Measurements from ENCODE around the gene CRACR2B. TPM values are rescaled to one million over a fixed set of nuclear protein-coding genes. Genes with fewer than 3 reads are reported as not detected.

CRACR2B gene
- total and polyA plus RNA-seq, 2 of the 13 experiments (the other 11 are each of a cell fraction or from before 2014, with no cell fraction given) = 14.9 to 21.0 TPM

- no peak for TF ChIP-seq NFAT5 (CRISPR knock-in tag; IDR thresholded peaks at IDR 0.05)
- TF ChIP-seq CERS6 (CRISPR knock-in tag; IDR thresholded peaks at IDR 0.05) = no peak
- no peak for TF ChIP-seq ZNF549 (CRISPR knock-in tag; IDR thresholded peaks at IDR 0.05)
- no peak for TF ChIP-seq ZSCAN31 (CRISPR knock-in tag; IDR thresholded peaks at IDR 0.05; ENCODE audit: low read depth)
- TF ChIP-seq ZFX (CRISPR knock-in tag; IDR thresholded peaks at IDR 0.05; ENCODE audit: low read depth) = peak; percentile 78
- 0 out of 2 replicates have a peak, but pooled peaks have one; percentile 9 for TF ChIP-seq TBX2 (CRISPR knock-in tag; IDR thresholded peaks at IDR 0.05; ENCODE audit: borderline replicate concordance)
- TF ChIP-seq PRPF4 (IDR thresholded peaks at IDR 0.05; ENCODE audit: low read depth, low read length, poor library complexity, severe bottlenecking) = no peak
- TF ChIP-seq ZNF773 (CRISPR knock-in tag; IDR thresholded peaks at IDR 0.05; ENCODE audit: borderline replicate concordance) = no peak
- TF ChIP-seq ARID4A (CRISPR knock-in tag; IDR thresholded peaks at IDR 0.05; ENCODE audit: borderline replicate concordance) = peak; percentile 52; the same call in 1 of the 2 replicates
- no peak for TF ChIP-seq TCF7 (IDR thresholded peaks at IDR 0.05; ENCODE audit: low read depth)
- TF ChIP-seq ZGPAT (CRISPR knock-in tag; IDR thresholded peaks at IDR 0.05) = 0 out of 2 replicates have a peak, but pooled peaks have one; percentile 34
- no peak for TF ChIP-seq FOXA3 (CRISPR knock-in tag; IDR thresholded peaks at IDR 0.05)
- no peak for TF ChIP-seq ZNF639 (CRISPR knock-in tag; conservative IDR thresholded peaks at IDR 0.05)
- 0 out of 2 replicates have a peak, but pooled peaks have one; percentile 24 for TF ChIP-seq PITX1 (CRISPR knock-in tag; IDR thresholded peaks at IDR 0.05)
Observed at GRCh38 chr11:832529-833113, 4.9 kb downstream of the CRACR2B start, which contains the start of gene CD151 (continued).

Data from HepG2 (cell line).